Ascending aorta (tissue), 2 donors: ENCODE measurements around the gene LNX1. TPM values are rescaled to one million over a fixed set of nuclear protein-coding genes. Genes with fewer than 3 reads are reported as not detected.

Experiments used
- DNase-seq, 2 donors: peaks; one replicate each; pipeline ENCODE4 v3.0.0-alpha.2; 2019; ENCODE audit warnings: low spot score in 2 of 2
- H3K27ac ChIP-seq, 2 donors: fragments of 200-600 bp; sonication (generic); one replicate each; pipeline ENCODE4 v1.5.1; 2016 to 2017; ENCODE audit warnings: mild to moderate bottlenecking in 1 of 2
- H3K27me3 ChIP-seq: fragments of 200-600 bp; sonication (generic); one replicate; pipeline ENCODE4 v1.5.1; 2017
- H3K36me3 ChIP-seq, 2 donors: fragments of 200-600 bp; sonication (generic); one replicate each; pipeline ENCODE4 v1.5.1; 2016
- H3K4me1 ChIP-seq, 2 donors: fragments of 200-600 bp; sonication (generic); one replicate each; pipeline ENCODE4 v1.5.1; 2016 to 2017; ENCODE audit warnings: mild to moderate bottlenecking in 1 of 2
- H3K4me3 ChIP-seq, 2 donors: fragments of 200-600 bp; sonication (generic); one replicate each; pipeline ENCODE4 v1.5.1; 2016 to 2017; ENCODE audit warnings: mild to moderate bottlenecking in 1 of 2
- H3K9me3 ChIP-seq, 2 donors: fragments of 200-600 bp; sonication (generic); one replicate each; pipeline ENCODE4 v1.5.1; 2016
- CTCF ChIP-seq, 3 experiments: fragments of 200-600 bp in 2 of 3; fragments of 450-650 bp in 1 of 3; sonication (generic) in 2 of 3; IDR thresholded peaks; one replicate each; pipeline ENCODE4 v1.5.1; 2016 to 2019; ENCODE audit warnings: antibody characterized with exemption in 3 of 3, mild to moderate bottlenecking in 1 of 3, moderate library complexity in 1 of 3
- intact Hi-C: fragments of 100-400 bp; cut with DNase I; formaldehyde crosslinking; loops from one replicate; pipeline ENCODE4 v1.15.1; 2023
- total RNA-seq: library from RNA; depleted of rRNA; stranded (reverse); fragments of >200 nt; gene quantifications from one replicate; pipeline ENCODE4 v1.1.0, GENCODE V29; 2016

LNX1 gene
- total RNA-seq, 1 donor from 2014 or later: 4.0 TPM

DNA sequence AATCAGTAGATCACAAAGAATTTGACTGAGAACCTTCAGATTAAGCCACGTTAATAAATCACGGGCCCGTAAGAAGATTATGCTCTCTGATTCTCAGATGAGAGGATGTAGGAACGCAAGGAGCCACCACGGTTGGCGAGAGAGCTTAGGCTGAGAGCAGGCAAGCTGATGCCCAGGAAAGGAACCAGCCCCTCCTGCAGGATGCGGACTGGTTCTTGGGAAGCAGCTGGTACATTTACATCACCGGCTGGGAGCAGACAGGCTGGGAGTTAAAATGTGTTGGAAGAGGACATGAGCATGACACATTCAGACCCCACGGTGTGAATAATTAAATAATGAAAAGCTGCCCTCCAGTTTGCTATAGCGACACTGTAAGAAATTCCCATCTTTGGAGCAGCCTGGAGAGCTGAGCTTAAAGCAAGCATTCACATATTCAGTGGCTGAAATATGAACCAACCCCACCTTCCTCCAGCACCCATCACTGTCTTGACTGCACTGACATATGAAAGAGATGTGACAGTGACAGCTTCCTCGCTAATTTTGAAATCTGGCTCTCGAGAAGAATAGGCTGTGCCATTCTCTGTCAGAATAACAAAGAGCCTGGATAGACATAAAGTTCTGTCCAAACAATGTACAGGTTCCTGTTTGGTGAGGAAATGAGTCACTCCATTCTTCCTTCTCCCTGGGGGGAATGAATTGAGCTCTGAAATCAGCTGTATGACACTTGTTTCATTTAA is 33.1 kb downstream of the LNX1 start:
- Histone ChIP-seq H3K4me1 (peaks cover 0 to 7% of the 10 kb centered on the region in 2 donors), H3K36me3 (no peaks in the 10 kb centered on the region), H3K27me3 (no peaks in the 10 kb centered on the region), H3K27ac (peak overlapping the region; percentile 81 to 85), H3K4me3 (peak overlapping the region; percentile 11 to 59), H3K9me3 (no peaks in the 10 kb centered on the region)
- intact Hi-C loops: loop anchor here (5.0 kb wide), 2 partner anchors 51 to 674 kb away; no protein-coding TSS in a partner anchor
- DNase-seq: peak in 1 of 2 donors; percentile 79
- no peak for TF ChIP-seq CTCF (IDR thresholded peaks at IDR 0.05)

DNA sequence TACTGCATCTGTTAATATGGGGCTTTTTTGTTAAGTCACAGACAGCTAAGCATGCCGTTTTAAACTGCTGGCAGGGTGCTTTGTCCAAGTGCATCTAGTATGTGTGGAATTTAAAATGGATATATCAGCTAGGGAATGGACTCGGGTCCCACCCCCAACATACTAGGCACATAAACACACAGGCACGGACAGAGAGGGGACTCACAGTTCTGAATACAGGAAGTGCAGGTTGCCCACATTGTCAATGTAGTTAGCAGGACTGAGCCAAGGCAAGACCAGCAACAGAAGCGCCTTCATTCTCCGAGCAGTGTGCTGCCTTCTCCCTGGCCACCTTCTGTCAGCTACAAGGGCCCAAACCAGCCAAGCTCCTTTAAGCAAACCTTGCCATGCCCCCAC is 33.6 kb downstream of the LNX1 start:
- no peaks in the 10 kb centered on the region for H3K9me3 ChIP-seq
- H3K4me1 ChIP-seq: peaks cover 0 to 7% of the 10 kb centered on the region in 2 donors
- DNase-seq: no peak
- H3K27me3 ChIP-seq: no peaks in the 10 kb centered on the region
- H3K27ac ChIP-seq: peak overlapping the region; percentile 81 to 85
- intact Hi-C loops: loop anchor here (2.0 to 5.0 kb wide), 3 partner anchors 17 to 675 kb away; no protein-coding TSS in a partner anchor
- H3K36me3 ChIP-seq: no peaks in the 10 kb centered on the region
- H3K4me3 ChIP-seq: peak overlapping the region; percentile 11 to 59
- no peak for TF ChIP-seq CTCF (IDR thresholded peaks at IDR 0.05)

DNA sequence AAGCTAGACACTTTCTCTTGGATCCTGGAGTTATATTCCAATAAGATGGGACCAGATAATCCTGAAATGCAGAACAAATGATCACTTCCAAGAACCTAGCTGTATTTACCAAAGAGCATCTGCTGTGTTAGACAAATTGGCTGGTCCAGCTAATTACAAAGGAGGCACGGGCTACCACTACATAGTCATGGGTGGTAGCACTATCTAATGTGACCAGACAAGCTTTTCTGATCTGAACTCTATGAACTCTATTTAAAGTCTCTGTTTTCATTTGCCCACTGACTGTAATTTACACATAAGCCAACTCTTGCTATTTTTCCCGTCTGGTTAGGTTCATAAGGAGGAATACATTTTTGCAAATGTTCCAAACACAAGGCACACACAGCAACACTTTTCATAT is 34.6 kb downstream of the LNX1 start:
- H3K4me3 ChIP-seq: no peak overlapping the region
- H3K4me1 ChIP-seq: peaks cover 0 to 7% of the 10 kb centered on the region in 2 donors
- H3K27me3 ChIP-seq: no peaks in the 10 kb centered on the region
- TF ChIP-seq CTCF (IDR thresholded peaks at IDR 0.05): no peak
- intact Hi-C loops: loop anchor here (2.0 to 5.0 kb wide), 3 partner anchors 16 to 676 kb away; no protein-coding TSS in a partner anchor
- DNase-seq: no peak
- no peaks in the 10 kb centered on the region for H3K9me3 ChIP-seq
- H3K27ac ChIP-seq: peak overlapping the region in 1 of 2 donors; percentile 47
- H3K36me3 ChIP-seq: no peaks in the 10 kb centered on the region

GRCh38 chr4:53553486-53554210 is 37.6 kb downstream of the LNX1 start:
- no peak for DNase-seq
- Histone ChIP-seq H3K36me3 (no peaks in the 10 kb centered on the region), H3K4me3 (no peak overlapping the region), H3K4me1 (peaks cover 3 to 7% of the 10 kb centered on the region in 2 donors), H3K9me3 (no peaks in the 10 kb centered on the region), H3K27me3 (no peaks in the 10 kb centered on the region), H3K27ac (no peak overlapping the region)
- intact Hi-C loops: no loop called here
- no peak for TF ChIP-seq CTCF (IDR thresholded peaks at IDR 0.05)

- TF ChIP-seq CTCF (IDR thresholded peaks at IDR 0.05): no peak
- intact Hi-C loops: no loop called here
- no peaks in the 10 kb centered on the region for H3K27me3 ChIP-seq
- DNase-seq: no peak
- no peaks in the 10 kb centered on the region for H3K36me3 ChIP-seq
- H3K9me3 ChIP-seq: no peaks in the 10 kb centered on the region
- peaks cover 3 to 11% of the 10 kb centered on the region in 2 donors for H3K4me1 ChIP-seq
- H3K27ac ChIP-seq: no peak overlapping the region
- H3K4me3 ChIP-seq: no peak overlapping the region
Measured at GRCh38 chr4:53552711-53553110, 38.6 kb downstream of the LNX1 start.
